Measurements from ENCODE around the gene CAPN6.

Gene CAPN6

GRCh38 chrX:111264385-111264784 is 5.9 kb downstream of the CAPN6 start:
- no peak for TF ChIP-seq CTCF (IDR thresholded peaks at IDR 0.05; ENCODE audit: borderline replicate concordance, control extremely low read depth, extremely low read depth, insufficient read depth, missing control alignments)
- in situ Hi-C loops (cut with MboI; ENCODE audit: low sequenced_read_pairs, unreplicated experiment), result no loop called here

DNA sequence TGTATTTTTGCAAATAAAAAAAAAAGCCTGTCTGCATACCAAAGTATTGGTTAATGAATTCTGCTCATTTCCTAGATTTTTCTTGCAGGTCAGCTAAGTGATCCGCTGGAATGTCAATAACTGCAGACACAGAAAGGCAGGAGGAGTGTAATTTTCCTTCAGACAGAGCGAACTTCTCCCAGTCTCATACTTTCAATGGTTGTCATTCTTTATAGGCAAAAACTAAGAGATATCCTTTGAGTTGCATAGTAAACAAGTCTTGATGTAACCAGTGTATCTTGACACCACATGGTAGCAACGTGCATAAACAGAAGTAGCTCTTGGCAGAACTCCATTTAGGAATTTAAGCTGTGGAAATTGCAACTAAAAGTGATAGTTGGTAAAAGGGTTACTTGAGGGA is 8.2 kb downstream of the CAPN6 start:
- in situ Hi-C loops (cut with MboI; ENCODE audit: low sequenced_read_pairs, unreplicated experiment), result no loop called here
- DNase-seq (ENCODE audit: low spot score), result no peak
- no peak for TF ChIP-seq CTCF (IDR thresholded peaks at IDR 0.05; ENCODE audit: borderline replicate concordance, control extremely low read depth, extremely low read depth, insufficient read depth, missing control alignments)

More at GRCh38 chrX:111264385-111264784, 5.9 kb downstream of the CAPN6 start:
- DNase-seq (ENCODE audit: low spot score), result no peak

- no peak for TF ChIP-seq CTCF (IDR thresholded peaks at IDR 0.05; ENCODE audit: borderline replicate concordance, control extremely low read depth, extremely low read depth, insufficient read depth, missing control alignments)
- in situ Hi-C loops (cut with MboI; ENCODE audit: low sequenced_read_pairs, unreplicated experiment), result no loop called here
These were observed 9.8 kb downstream of the CAPN6 start for GRCh38 chrX:111260451-111260850.

GRCh38 chrX:111259559-111259958 is 10.7 kb downstream of the CAPN6 start:
- no peak for DNase-seq (ENCODE audit: low spot score)
- no peak for TF ChIP-seq CTCF (IDR thresholded peaks at IDR 0.05; ENCODE audit: borderline replicate concordance, control extremely low read depth, extremely low read depth, insufficient read depth, missing control alignments)
- in situ Hi-C loops (cut with MboI; ENCODE audit: low sequenced_read_pairs, unreplicated experiment), result no loop called here

More at GRCh38 chrX:111260451-111260850, 9.8 kb downstream of the CAPN6 start:
- no peak for DNase-seq (ENCODE audit: low spot score)

DNA sequence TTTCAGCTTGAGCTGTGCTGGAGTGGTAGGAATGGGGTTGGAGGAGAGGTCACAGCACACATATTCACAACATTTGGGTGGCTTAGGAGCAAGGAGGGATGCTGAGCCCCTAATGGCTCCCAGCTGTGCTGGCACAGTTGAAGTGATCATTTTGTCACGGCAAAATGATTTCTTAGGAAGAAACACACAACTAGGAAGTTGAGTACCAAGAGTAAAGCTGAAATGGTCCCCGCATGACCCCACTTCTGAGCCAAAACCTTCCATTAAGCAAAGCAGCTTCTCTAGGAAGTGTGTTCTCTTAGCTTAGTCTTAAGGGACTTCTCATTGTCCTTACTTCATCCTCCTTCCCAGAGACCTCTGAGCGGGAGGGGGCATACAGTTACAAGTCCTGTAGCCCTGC is 12.6 kb downstream of the CAPN6 start:
- no peak for TF ChIP-seq CTCF (IDR thresholded peaks at IDR 0.05; ENCODE audit: borderline replicate concordance, control extremely low read depth, extremely low read depth, insufficient read depth, missing control alignments)
- DNase-seq (ENCODE audit: low spot score), result no peak
- in situ Hi-C loops (cut with MboI; ENCODE audit: low sequenced_read_pairs, unreplicated experiment), result no loop called here

- in situ Hi-C loops (cut with MboI; ENCODE audit: low sequenced_read_pairs, unreplicated experiment), result no loop called here
- no peak for DNase-seq (ENCODE audit: low spot score)
- TF ChIP-seq CTCF (IDR thresholded peaks at IDR 0.05; ENCODE audit: borderline replicate concordance, control extremely low read depth, extremely low read depth, insufficient read depth, missing control alignments), result no peak
These were observed 15.2 kb downstream of the CAPN6 start for GRCh38 chrX:111254896-111255693.

Measured in GM13976 (cell line).